Bone marrow (tissue), 2 donors: ENCODE measurements around the gene CASP8AP2.
"Not testable (repeated sequence)": the region's sequence is repeated elsewhere in the genome, so short reads cannot be mapped to it uniquely, and the experiment has no call there.

ENCODE experiments used
- DNase-seq, 2 donors: peaks; one replicate each; lab custom pipeline; 2025; lab: John Stamatoyannopoulos, UW

Gene CASP8AP2

DNA sequence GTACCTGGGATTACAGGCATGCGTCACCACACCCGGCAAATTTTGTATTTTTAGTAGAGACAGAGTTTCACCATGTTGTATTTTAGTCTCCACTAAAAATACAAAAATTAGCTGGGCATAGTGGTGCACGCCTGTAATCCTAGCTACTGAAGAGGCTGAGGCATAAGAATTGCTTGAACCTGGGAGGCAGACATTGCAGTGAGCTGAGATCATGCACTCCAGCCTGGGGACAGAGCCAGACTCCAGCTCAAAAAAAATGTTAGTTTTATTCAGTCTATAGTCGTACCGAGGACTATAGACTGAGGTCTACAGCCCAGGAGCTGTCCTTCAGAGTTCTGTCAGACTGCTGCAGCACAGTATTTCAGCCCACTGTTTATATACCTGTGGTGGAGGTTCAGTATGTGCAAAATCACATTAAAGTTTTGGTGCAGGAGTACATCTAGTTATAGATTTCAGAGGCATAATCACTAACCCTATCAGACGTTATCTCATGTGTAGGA, 3.6 kb upstream of the CASP8AP2 start:
- no peak for DNase-seq

DNA sequence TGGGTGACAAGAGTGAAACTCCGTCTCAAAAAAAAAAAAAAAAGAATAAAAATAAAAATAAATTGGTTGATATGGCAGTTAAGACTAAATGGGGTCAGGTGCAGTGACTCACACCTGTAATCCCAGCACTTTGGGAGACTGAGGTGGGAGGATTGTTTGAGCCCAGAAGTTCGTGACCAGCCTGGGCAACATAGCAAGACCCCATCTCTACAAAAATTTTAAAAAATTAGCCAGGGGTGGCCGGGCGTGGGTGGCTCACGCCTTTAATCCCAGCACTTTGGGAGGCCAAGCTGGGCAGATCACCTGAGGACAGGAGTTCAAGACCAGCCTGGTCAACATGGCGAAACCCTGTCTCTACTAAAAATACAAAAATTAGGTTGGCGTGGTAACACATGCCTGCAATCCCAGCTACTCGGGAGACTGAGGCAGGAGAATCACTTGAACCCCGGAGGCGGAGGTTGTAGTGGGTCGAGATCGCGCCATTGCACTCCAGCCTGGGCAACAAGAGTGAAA, 1.1 kb upstream of the CASP8AP2 start:
- DNase-seq = not testable (repeated sequence)

DNA sequence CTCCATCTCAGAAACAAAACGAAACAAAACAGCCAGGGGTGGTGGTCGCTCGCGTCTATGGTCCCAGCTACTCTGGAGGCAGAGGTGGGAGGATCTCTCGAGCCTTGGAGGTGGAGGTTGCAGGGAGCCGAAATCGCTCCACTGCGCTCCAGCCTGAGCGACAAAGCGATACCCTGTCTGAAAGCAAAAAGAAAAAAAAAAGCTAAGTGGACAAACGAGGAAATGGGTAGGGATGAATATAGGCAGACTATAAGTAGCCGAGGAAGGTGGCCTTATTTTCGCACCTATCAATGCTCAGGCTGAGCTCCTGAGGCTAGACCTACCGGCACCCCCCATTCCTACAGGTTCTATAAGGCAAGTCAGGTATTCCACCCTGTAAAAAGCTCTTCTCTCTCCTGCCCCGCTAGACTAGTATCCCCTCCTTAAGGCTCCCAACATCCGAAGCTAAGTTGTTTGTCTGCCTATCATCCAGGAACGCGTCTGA, 650 bp upstream of the CASP8AP2 start:
- peak in 1 of 2 donors; percentile 40 for DNase-seq

DNA sequence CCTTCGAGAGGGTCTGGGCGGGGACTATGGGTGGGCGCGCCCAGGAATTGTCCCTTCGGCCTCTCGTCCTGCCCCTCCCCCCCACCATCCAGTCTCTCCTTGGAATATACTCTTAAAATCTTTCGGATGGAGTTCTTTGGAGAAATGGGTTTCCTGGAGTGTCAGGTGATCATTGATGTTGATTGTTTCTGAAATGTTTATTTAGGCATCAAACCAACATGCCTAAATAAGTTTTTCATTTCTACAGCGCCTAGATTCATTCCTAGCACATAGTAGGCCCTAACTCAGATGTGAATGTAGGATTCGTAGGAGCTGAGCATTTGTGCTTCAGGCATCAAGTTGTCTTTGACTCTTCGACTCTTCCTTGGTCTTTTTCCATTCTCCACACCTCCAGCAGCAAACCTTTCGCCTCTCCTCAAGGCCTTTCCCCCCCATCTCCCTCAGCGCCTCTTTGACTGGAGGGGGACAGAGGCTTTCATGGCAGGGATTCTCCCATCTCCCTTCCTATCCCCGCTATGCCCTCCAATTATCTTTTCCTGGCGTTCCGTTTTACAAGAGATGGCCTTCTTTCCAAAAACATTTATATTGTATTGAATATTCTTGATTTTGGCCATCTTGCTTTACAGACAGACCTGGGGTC, 610 bp downstream of the CASP8AP2 start:
- DNase-seq = no peak

DNA sequence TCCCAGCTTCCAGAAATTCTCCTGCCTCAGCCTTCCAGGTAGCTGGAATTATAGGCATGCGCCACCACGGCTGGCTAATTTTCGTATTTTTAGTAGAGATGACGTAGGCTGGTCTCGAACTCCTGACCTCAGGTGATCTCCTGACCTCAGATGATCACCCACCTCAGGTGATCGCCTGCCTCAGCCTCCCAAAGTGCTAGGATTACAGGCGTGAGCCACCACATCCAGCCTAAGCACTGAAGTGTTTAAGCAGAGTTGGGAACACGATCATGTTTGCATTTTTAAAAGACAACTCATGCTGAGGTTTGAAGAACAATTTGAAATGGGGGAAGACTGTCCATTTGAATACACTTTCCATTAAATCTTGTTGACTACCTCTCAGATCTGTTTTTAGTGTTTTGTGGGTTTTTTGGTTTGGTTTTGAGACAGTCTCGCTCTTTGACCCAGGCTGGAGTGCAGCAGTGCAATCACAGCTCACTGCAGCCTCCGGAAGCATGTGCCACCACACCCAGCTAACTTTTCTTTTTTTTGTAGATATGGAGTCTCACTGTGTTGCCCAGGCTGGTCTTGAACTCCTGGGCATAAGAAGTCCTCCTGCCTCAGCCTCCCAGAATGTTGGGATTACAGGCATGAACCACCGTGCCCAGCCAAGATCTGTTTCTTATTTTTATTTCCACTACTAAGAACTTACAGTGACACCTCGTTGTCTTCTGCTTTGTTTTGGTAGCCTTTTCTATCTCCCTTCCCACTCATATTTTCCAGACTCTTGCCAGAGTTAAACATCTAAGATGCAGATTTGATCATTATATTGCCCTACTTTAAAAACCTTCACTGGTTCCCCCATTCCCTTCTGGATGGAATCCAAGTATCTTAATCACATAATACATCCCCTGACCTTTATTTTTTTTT, 5.5 kb downstream of the CASP8AP2 start:
- no peak for DNase-seq

DNA sequence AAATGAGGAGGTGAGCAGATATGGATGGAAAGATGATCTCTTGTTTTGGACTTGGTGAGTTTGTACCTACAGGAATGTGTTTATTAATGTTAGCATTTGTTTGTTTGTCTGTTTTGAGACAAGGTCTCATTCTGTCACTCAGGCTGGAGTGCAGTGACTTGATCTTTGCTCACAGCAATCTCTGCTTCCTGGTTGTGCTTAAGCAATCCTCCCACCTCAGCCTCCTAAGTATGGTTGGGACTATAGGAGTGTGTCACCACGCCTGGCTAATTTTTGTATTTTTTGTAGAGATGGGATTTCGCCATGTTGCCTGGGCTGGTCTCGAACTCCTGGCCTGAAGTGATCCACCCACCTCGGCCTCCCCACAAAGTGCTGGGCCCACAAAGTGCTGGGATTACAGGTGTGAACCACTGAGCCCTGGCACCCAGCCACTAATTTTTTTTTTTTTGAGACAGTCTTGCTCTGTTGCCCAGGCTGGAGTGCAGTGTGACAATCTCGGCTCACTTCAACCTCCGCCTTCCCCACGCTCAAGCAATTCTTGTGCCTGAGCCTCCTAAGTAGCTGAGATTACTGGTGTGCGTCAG, 7.1 kb downstream of the CASP8AP2 start:
- DNase-seq = no peak

DNA sequence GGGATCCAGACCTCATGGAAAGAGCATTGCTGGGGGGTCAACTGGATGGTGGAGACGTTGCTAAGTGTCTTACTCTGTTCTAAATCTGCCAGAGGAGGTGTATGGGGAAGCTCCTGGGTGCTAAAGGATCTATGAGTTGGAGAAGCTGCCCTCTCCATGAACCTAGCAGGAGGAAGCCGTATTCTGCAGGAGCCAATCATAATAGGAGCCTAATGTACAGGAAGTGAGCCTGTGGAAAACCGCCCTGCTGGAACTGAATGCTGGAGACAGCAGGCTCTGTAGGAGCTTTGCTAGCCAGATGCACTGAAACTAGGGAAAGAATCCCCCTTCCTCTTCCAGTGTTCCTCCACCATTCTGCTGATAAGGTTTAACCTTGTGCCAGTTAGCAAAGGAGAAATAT, 10.9 kb downstream of the CASP8AP2 start:
- no peak for DNase-seq

DNA sequence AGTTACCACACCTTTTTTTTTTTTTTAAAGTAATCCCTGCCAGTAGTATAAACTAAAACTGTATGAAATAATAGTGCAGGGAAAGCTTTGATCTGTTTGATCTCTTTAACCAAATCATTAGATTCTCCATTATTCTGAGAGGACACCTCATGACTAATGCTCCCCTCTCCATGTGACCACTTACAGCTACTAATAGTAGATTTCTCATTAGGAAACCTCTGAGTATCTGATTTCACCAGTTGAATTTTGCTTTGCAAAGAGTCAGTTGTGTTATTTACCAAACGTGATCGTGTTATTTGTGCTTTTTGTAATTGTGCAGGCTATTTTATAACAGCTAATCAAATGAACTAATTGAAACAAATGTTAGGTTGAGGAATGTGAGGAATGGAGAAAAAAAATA, 12.5 kb downstream of the CASP8AP2 start:
- no peak for DNase-seq

DNA sequence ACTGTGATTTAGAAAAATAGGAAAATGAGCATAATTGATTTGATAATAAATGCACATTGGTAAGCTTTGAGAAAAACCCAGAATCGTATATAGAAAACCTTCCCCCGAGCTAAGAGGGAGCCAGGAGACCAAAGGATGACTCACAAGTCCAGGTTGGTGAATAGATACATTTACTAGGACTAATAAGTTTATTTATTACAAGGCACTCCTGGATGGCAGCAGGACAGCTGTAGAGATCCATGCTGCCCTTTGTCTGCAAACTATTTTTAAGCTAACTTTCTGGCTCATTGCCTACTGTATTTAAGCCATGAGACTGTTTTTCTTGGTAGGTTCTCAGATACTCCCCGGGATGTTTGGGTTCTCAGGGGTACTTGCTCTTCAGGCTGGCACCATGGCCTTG, 13.4 kb downstream of the CASP8AP2 start:
- no peak for DNase-seq

DNA sequence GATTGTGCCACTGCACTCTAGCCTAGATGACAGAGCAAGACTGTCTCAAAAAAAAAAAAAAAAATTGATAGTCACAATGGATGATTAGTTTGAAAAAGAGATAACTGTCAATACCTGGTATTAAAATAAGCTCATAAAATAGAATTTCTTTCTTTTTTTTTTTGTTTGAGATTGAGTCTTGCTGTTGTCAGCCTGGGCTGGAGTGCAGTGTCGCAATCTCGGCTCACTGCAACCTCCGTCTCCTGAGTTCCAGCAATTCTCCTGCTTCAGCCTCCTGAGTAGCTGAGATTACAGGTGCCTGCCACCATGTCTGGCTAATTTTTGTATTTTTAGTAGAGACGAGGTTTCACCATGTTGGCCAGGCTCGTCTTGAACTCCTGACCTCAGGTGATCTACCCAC, 17.8 kb downstream of the CASP8AP2 start:
- DNase-seq = not testable (repeated sequence)

DNA sequence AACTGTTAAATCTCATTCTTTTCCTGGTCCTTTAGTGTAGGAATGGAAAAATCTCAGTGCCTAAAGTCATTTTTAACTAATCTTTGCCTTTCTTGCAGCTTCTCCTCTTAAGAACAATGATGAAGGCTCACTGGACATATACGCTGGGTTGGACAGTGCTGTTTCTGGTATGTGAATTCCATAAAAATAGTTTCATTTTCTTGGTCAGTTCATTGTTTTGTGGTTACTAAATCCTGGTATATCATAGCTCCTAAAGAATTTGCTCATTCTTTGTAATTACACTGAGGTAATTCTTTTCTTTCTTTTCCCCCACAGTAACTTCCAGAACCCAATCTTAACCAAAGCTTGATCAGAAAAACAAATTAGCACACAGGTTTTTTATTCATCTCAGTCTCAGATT, 23.4 kb downstream of the CASP8AP2 start:
- DNase-seq = no peak

DNA sequence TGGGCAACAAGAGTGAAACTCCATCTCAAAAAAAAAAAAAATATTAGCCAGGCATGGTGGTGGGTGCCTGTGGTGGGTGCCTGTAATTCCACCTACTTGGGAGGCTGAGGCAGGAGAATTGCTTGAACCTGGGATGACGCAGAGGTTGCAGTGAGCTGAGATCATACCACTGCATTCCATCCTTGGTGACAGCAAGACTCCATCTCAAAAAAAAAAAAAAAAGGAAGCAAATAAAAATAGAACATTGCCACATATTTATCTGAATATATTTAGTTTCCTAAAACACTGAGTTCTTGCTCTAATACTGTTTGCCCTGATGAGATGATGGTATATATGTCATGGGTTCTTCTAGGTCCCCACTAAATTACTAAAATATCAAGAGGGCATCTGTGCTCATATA, 28.4 kb downstream of the CASP8AP2 start:
- no peak for DNase-seq

DNA sequence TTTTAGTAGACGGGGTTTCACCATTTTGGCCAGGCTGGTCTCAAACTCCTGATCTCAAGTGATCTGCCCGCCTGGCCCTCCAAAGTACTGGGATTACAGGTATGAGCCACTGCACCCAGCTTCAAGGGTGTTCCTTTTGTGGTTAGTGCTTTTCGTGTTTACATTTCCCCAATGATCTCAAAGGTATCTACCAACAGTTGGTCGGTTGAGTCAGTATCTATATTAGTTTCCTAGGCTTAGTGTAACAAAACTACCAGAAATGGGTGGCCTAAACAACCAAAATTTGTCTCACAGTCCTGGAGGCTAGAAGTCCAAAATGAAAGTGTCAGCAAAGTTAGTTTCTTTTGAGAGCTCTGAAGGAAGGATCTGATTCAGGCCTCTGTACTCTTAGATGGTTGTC, 30.1 kb downstream of the CASP8AP2 start:
- no peak for DNase-seq

DNA sequence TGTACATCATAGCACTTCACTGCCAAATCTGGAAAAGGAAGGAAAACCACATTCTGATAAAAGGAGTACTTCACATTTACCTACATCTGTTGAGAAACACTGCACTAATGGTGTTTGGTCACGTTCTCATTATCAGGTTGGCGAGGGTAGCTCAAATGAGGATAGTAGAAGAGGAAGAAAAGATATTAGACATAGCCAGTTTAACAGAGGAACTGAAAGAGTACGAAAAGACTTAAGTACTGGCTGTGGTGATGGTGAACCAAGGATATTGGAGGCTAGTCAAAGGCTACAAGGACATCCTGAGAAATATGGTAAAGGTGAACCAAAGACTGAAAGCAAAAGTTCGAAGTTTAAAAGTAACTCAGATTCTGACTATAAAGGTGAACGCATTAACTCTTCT, 32.6 kb downstream of the CASP8AP2 start:
- DNase-seq = no peak

DNA sequence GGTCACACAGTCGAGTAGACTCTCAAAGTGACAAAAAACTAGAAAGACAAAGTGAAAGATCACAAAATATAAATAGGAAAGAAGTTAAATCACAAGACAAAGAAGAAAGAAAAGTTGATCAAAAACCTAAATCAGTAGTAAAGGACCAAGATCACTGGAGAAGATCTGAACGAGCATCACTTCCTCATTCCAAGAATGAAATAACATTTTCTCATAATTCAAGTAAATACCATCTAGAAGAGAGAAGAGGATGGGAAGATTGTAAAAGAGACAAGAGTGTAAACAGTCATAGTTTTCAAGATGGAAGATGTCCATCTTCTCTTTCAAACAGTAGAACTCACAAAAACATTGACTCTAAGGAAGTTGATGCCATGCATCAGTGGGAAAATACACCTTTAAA, 33.0 kb downstream of the CASP8AP2 start:
- no peak for DNase-seq

DNA sequence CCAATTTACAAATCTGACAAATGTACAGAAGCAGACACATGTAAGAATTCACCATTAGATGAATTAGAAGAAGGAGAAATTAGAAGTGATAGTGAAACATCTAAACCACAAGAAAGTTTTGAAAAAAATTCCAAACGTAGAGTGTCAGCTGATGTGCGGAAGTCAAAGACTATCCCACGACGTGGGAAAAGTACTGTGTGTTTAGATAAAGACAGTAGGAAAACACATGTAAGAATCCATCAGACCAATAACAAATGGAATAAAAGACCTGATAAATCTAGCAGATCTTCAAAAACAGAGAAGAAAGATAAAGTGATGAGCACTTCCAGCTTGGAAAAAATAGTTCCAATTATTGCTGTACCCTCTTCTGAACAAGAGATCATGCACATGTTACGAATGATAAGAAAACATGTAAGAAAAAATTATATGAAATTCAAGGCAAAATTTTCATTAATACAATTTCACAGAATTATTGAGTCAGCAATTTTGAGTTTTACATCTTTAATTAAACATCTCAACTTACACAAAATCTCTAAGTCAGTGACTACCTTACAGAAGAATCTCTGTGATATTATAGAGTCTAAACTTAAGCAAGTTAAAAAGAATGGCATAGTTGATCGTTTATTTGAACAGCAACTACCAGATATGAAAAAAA, 36.5 kb downstream of the CASP8AP2 start:
- DNase-seq = no peak

DNA sequence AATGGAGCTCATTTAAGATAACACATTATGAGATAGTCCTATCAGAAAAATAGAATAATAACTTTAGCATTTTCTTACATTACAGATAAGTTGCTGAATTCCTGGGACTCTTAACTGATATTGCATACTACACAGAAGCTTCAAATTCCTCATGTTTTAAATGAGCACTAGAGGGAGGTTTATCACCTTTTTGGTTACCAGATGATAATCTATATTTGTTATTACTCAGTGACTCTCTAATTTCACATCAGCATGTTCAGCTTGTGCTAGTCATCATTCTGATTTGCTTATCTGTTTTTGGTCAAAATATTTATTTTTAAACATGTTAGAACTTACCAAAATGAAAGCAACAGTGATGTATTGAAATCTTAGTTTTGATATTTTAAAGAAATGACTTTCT, 44.0 kb downstream of the CASP8AP2 start:
- no peak for DNase-seq

DNA sequence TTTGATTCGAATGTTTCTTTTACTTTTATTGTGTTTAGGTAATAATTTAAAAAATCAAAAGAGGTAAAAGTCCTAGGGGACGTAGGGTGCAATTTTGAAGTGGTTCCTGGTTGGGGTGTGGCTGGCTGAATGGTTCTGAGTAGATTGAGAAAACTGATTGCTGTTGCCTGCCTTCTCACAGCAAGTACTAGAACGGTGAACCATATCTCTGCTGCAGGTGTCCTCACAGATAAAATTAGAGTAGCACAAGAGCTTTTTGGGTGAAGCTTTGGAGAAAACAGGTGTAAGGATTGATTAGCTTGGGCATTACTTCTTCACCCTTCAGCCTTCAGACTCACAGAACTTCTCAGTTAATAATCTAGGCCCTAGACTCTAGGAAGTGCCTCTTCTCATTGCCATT, 44.8 kb downstream of the CASP8AP2 start:
- no peak for DNase-seq

DNA sequence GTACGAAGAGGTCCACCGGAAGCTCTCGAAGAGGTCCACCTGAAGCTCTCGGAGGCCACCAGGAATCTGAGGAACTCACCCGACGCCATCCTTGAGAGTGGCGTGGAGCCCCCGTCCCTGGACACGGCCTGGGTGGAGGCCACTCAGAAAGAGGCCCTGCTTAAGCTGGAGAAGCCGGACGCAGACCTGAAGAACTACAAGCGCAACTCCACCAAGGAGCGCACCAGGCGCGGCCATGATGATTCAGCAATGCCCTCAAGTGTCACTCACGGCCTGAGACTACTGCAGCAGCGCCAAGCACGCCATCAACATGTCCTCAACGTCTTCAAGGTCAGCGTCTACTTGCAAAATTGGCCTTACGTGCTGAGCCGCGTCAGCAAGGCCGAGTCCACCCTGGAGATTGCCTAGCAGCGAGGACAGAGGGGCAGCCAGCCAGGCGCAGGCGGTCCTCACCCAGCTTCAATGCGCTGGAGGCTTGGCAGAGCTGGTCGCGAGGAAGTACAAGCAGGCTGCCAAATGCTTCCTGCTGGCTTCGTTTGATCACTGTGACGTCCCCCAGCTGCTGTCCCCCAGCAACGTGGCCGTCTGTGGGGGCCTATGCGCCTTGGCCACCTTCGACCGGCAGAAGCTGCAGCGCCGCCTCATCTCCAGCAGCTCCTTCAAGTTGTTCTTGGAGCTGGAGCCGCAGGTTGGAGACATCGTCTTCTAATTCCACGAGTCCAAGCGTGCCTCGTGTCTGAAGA, 56.9 kb downstream of the CASP8AP2 start:
- DNase-seq = no peak

DNA sequence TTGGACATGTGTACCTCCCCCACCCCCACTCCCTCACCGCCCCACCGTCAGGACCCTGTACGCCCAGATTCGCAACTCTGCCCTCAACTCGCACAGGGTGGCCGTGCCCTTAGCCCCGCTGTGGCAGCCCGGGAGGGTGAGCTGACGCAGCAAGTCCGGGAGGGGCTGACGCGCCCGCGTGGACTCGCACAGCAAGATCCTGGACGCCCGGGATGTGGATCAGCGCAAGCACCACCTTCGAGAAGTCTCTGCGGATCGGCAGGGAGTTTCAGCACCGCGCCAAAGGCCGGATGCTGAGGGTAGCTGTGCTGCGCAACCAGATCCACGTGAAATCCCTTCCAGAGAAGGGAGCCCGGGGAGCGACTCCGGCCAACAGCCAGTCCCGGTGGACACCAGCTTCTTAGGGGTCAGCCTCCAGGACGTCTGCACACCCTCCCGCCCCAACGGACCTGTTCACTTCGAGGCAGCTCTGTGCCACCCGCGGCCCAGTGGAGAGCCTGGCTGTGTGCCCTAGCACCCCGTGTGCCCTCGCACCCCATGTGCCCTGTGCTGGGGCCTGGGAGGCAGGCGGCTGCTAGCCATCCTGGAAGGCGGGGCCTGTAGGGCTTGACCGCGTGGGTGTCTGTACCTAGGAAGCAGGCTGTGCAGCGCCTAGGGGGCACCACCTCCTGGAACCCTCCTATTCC, 57.9 kb downstream of the CASP8AP2 start:
- no peak for DNase-seq

DNA sequence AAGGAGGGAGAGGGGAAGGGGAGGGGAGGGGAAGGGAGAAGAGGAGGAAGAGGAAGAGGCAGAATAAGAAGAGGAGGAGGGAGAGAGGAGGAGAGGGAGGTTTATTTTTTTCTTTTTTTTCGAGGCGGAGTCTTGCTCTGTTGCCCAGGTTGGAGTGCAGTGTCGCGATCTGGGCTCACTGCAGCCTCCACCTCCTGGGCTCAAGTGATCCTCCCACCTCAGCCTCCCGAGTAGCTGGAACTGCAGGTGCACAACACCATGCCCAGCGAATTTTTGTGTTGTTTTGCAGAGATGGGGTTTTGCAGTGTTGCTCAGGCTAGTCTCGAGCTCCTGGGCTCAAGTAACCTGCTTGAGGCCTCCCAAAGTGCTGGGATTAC, 58.4 kb downstream of the CASP8AP2 start:
- no peak for DNase-seq
